ENCODE measurements around the gene ZNF138. TPM values are rescaled to one million over a fixed set of nuclear protein-coding genes. Genes with fewer than 3 reads are reported as not detected.

ZNF138 gene
- total and polyA plus RNA-seq, 2 of the 8 experiments (the other 6 are each of a cell fraction or from before 2014, with no cell fraction given) = 7.5 to 22.6 TPM

DNA sequence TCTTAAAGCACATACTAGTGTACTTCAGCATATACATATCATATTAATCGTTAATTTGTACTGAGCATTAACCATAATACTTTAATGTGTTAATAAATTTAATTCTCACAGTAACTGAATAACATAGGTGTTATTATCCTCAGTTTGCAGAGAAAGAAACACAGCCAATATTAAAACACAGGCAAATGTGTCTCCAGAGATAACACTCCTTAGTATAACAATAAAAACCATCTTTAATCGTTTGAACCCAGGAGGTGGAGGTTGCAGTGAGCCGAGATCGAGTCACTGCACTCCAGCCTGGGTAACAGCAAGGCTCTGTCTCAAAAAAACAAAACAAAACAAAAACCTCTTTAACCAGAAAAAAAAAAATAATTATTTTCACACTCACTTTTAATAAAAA lies 59.5 kb downstream of the ZNF138 start:
- CTCF ChIA-PET (ENCODE audit: partially characterized antibody) = no interaction called here
- no peak overlapping the region for H2BK15ac ChIP-seq (ENCODE audit: low read length)

More for the DNA sequence above, 59.5 kb downstream of the ZNF138 start:
- no peak overlapping the region for H2BK20ac ChIP-seq (ENCODE audit: low read length)
- no peak overlapping the region for H2BK5ac ChIP-seq (ENCODE audit: low read depth, low read length)
- H4K91ac ChIP-seq (replicated peaks; ENCODE audit: insufficient read length, low read length) = no peak overlapping the region
- H3K79me2 ChIP-seq (ENCODE audit: control insufficient read depth in 1 of 2, insufficient read depth in 2 of 2, low read length in 2 of 2) = no peaks in the 10 kb centered on the region
- no peak overlapping the region for H4K8ac ChIP-seq (ENCODE audit: extremely low read depth, insufficient read depth, low read length)
- no peak overlapping the region for H2BK120ac ChIP-seq (replicated peaks; ENCODE audit: low read depth, low read length)
- H3K18ac ChIP-seq (ENCODE audit: extremely low read depth, low read length) = no peak overlapping the region
- H3K4me1 ChIP-seq (replicated peaks in 1 of 4; ENCODE audit: control insufficient read depth in 3 of 4, insufficient read depth in 4 of 4, low read length in 3 of 4) = no peaks in the 10 kb centered on the region
- no peak for TF ChIP-seq SP4 (IDR thresholded peaks at IDR 0.05; ENCODE audit: low read length)
- TF ChIP-seq BRCA1 (IDR thresholded peaks at IDR 0.05; ENCODE audit: low read depth, low read length) = no peak
- no peak for TF ChIP-seq CHD1 (IDR thresholded peaks at IDR 0.05; ENCODE audit: low read depth, low read length)
- no peak for TF ChIP-seq NANOG (IDR thresholded peaks at IDR 0.05; ENCODE audit: insufficient read depth, low read depth, low read length, poor library complexity, severe bottlenecking)
- TF ChIP-seq CBX5 (IDR thresholded peaks at IDR 0.05; ENCODE audit: low read depth, low read length) = no peak
- no peak for TF ChIP-seq KDM1A (IDR thresholded peaks at IDR 0.05; ENCODE audit: borderline replicate concordance, low read length)
- TF ChIP-seq SUZ12 (IDR thresholded peaks at IDR 0.05; ENCODE audit: low read length) = no peak
- TF ChIP-seq ASH2L (IDR thresholded peaks at IDR 0.05; ENCODE audit: low read length) = no peak
- TF ChIP-seq BACH1 (IDR thresholded peaks at IDR 0.05; ENCODE audit: low read length) = no peak
- no peak for TF ChIP-seq CBX8 (IDR thresholded peaks at IDR 0.05; ENCODE audit: borderline replicate concordance, low read depth, low read length)
- TF ChIP-seq HDAC6 (IDR thresholded peaks at IDR 0.05; ENCODE audit: low read depth, low read length) = no peak
- H3K23ac ChIP-seq (ENCODE audit: insufficient read length) = no peak overlapping the region
- H2BK12ac ChIP-seq (ENCODE audit: low read depth, low read length) = no peak overlapping the region
- H3K27me3 ChIP-seq (replicated peaks in 1 of 4; ENCODE audit: control insufficient read depth in 3 of 4, extremely low read depth in 1 of 4, insufficient read depth in 3 of 4, low read length in 3 of 4) = no peaks in the 10 kb centered on the region
- no peak overlapping the region for H3K14ac ChIP-seq (ENCODE audit: insufficient read length)
- H4K20me1 ChIP-seq (replicated peaks in 1 of 2; ENCODE audit: control insufficient read depth in 1 of 2, insufficient read depth in 2 of 2, low read length in 2 of 2) = no peaks in the 10 kb centered on the region
- FAIRE-seq (no peak), DNase-seq (ENCODE audit: low read depth in 1 of 2, low spot score in 2 of 2) (no peak)
- H3K27ac ChIP-seq (ENCODE audit: low read depth, low read length) = no peak overlapping the region
- H3K4me3 ChIP-seq (ENCODE audit: extremely low read depth in 1 of 4, insufficient read depth in 2 of 4, low read depth in 3 of 4, low read length in 4 of 4) = no peak overlapping the region
- H3K4ac ChIP-seq (replicated peaks; ENCODE audit: insufficient read length, low read depth, low read length) = no peak overlapping the region
- H2AK5ac ChIP-seq (ENCODE audit: low read depth, low read length) = no peak overlapping the region
- H3K36me3 ChIP-seq (ENCODE audit: control insufficient read depth in 2 of 4, insufficient read depth in 4 of 4, low read length in 3 of 4) = no peaks in the 10 kb centered on the region
- no peaks in the 10 kb centered on the region for H3K23me2 ChIP-seq (ENCODE audit: low read depth, low read length)
- no peak overlapping the region for H3K4me2 ChIP-seq (ENCODE audit: insufficient read depth in 1 of 2, low read depth in 2 of 2, low read length in 2 of 2)
- 84% methylated on average over 4 of the region's 4 CpGs; no CpG with 5 or more reads in 1 of the 2 experiments for WGBS, 2 experiments (ENCODE audit: extremely low coverage in 1 of 2, insufficient coverage in 1 of 2, insufficient read length in 1 of 2, insufficient replicate concordance in 2 of 2, low coverage in 1 of 2, low lambda C conversion rate in 2 of 2, missing lambda C conversion rate in 1 of 2)
- H4K5ac ChIP-seq (ENCODE audit: insufficient read length, low read depth, low read length) = no peak overlapping the region
- no peaks in the 10 kb centered on the region for H3K9me3 ChIP-seq (ENCODE audit: insufficient read depth in 2 of 2, low read depth in 1 of 2, low read length in 1 of 2)
- no peak overlapping the region for H2AFZ ChIP-seq (ENCODE audit: low read length)
- no peak overlapping the region for H3K56ac ChIP-seq (replicated peaks; ENCODE audit: insufficient read length, low read depth, low read length)
- H3K9ac ChIP-seq (replicated peaks in 1 of 4; ENCODE audit: extremely low read depth in 1 of 4, low read depth in 3 of 4, low read length in 3 of 4) = no peak overlapping the region
- H3K79me1 ChIP-seq (ENCODE audit: low read depth, low read length) = no peaks in the 10 kb centered on the region
- POLR2A ChIA-PET (ENCODE audit: partially characterized antibody) = no interaction called here
